OCI-LY7 (cell line): ENCODE results near the gene HEPN1.

Experiments
- EZH2phosphoT487 ChIP-seq: fragments of 200-600 bp; sonication (generic); IDR thresholded peaks from 2 replicates; pipeline ENCODE4 v1.6.1; 2018; ENCODE audit warnings: low read depth, borderline replicate concordance, mild to moderate bottlenecking, mixed run types, antibody characterized with exemption, low read length, moderate library complexity, mixed read lengths
- TF ChIP-seq, protein P1 (sequence below): fragments of 200-600 bp; sonication (generic); conservative IDR thresholded peaks from 2 replicates; pipeline ENCODE4 v1.5.1; 2014; ENCODE audit warnings: mild to moderate bottlenecking, antibody characterized with exemption, low read length, moderate library complexity, mixed read lengths

DNA sequence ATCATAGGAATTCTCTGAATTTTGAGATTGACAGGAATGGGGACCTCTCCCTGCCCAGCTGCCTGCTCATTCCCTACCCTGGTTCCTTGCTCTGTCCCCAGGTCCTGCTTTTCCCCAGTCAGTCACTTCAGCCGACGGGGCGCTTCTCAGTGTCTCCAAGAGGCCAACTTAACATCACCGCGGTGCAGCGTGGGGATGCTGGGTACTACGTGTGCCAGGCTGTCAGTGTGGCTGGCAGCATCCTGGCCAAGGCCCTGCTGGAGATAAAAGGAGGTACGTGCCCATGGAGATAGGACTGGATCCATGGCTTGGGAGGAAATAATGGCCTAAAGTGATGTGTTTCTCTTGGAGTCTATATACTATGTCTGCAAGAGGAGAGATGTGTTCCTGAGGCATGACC lies 46.8 kb upstream of the HEPN1 start:
- no peak for TF ChIP-seq EZH2phosphoT487
- TF ChIP-seq, protein P1, sequence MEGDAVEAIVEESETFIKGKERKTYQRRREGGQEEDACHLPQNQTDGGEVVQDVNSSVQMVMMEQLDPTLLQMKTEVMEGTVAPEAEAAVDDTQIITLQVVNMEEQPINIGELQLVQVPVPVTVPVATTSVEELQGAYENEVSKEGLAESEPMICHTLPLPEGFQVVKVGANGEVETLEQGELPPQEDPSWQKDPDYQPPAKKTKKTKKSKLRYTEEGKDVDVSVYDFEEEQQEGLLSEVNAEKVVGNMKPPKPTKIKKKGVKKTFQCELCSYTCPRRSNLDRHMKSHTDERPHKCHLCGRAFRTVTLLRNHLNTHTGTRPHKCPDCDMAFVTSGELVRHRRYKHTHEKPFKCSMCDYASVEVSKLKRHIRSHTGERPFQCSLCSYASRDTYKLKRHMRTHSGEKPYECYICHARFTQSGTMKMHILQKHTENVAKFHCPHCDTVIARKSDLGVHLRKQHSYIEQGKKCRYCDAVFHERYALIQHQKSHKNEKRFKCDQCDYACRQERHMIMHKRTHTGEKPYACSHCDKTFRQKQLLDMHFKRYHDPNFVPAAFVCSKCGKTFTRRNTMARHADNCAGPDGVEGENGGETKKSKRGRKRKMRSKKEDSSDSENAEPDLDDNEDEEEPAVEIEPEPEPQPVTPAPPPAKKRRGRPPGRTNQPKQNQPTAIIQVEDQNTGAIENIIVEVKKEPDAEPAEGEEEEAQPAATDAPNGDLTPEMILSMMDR: no peak
